ENCODE measurements around the gene NMS.

DNA sequence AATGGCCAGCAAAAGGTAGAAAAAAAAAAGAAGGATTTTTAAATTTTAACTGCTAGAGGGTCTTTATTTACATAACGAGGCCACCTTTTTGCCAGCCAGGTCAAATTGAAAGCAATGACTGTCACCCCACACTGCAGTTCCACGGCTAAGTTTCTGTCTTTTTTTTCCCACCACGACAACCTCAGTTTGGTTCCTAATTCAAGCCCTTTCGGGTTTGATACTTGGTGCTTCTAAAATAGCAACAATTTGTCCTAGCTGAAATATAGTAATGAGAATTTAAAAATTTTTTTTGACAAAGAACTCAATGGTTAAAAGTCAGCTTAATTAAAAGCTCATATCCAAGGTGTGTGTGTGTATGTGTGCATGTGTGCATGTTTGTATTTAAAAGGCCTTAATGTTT lies 16.4 kb upstream of the NMS start:
- TF ChIP-seq, protein P1, sequence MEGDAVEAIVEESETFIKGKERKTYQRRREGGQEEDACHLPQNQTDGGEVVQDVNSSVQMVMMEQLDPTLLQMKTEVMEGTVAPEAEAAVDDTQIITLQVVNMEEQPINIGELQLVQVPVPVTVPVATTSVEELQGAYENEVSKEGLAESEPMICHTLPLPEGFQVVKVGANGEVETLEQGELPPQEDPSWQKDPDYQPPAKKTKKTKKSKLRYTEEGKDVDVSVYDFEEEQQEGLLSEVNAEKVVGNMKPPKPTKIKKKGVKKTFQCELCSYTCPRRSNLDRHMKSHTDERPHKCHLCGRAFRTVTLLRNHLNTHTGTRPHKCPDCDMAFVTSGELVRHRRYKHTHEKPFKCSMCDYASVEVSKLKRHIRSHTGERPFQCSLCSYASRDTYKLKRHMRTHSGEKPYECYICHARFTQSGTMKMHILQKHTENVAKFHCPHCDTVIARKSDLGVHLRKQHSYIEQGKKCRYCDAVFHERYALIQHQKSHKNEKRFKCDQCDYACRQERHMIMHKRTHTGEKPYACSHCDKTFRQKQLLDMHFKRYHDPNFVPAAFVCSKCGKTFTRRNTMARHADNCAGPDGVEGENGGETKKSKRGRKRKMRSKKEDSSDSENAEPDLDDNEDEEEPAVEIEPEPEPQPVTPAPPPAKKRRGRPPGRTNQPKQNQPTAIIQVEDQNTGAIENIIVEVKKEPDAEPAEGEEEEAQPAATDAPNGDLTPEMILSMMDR (IDR thresholded peaks at IDR 0.05; ENCODE audit: low read depth, low read length): no peak
- no peak for TF ChIP-seq EZH2phosphoT487 (IDR thresholded peaks at IDR 0.05; ENCODE audit: low read depth)

All from OCI-LY3 (cell line).